Measurements from ENCODE around the gene MAPKAP1.

MAPKAP1 gene

DNA sequence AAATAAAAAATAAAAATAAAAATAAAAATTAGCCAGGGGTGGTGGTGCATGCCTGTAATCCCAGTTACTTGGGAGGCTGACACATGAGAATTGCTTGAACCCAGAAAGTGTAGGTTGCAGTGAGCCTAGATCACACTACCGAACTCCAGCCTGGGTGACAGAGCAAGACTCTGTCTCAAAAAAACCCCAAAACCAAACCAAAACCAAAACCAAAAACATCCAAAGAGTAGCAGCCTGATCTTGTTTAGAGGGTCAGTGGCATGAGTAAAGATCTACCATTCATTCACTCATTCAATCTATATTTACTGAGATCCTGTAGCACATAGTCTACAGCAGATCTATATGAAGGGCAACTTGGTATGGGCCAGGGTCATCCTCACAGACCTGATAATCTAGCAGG is 202.4 kb downstream of the MAPKAP1 start:
- Histone ChIP-seq H3K9ac (ENCODE audit: low read length) (no peak overlapping the region), H3K4me3 (ENCODE audit: insufficient read depth, low read length, poor library complexity, severe bottlenecking) (no peak overlapping the region), H3K9me2 (replicated peaks; ENCODE audit: insufficient read depth, low read length) (no peaks in the 10 kb centered on the region), H3K79me2 (ENCODE audit: insufficient read depth, low read length) (no peaks in the 10 kb centered on the region), H3K27ac (ENCODE audit: low read depth, low read length) (no peak overlapping the region), H3K27me3 (ENCODE audit: low read length) (no peaks in the 10 kb centered on the region), H3K4me2 (ENCODE audit: low read depth, low read length, poor library complexity, severe bottlenecking) (no peak overlapping the region), H3K36me3 (ENCODE audit: low read length) (no peaks in the 10 kb centered on the region), H3K9me3 (ENCODE audit: insufficient read depth, low read length) (no peaks in the 10 kb centered on the region), H3F3A (ENCODE audit: insufficient read depth) (no peaks in the 10 kb centered on the region), H4K20me1 (ENCODE audit: low read depth, low read length) (no peaks in the 10 kb centered on the region), H2AFZ (ENCODE audit: low read depth, low read length, severe bottlenecking) (no peak overlapping the region)
- TF ChIP-seq, protein P1, sequence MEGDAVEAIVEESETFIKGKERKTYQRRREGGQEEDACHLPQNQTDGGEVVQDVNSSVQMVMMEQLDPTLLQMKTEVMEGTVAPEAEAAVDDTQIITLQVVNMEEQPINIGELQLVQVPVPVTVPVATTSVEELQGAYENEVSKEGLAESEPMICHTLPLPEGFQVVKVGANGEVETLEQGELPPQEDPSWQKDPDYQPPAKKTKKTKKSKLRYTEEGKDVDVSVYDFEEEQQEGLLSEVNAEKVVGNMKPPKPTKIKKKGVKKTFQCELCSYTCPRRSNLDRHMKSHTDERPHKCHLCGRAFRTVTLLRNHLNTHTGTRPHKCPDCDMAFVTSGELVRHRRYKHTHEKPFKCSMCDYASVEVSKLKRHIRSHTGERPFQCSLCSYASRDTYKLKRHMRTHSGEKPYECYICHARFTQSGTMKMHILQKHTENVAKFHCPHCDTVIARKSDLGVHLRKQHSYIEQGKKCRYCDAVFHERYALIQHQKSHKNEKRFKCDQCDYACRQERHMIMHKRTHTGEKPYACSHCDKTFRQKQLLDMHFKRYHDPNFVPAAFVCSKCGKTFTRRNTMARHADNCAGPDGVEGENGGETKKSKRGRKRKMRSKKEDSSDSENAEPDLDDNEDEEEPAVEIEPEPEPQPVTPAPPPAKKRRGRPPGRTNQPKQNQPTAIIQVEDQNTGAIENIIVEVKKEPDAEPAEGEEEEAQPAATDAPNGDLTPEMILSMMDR (IDR thresholded peaks at IDR 0.05; ENCODE audit: insufficient read depth, low read length, poor library complexity, severe bottlenecking) = no peak
- no peak for TF ChIP-seq EZH2phosphoT487 (conservative IDR thresholded peaks at IDR 0.05; ENCODE audit: low read length)

DNA sequence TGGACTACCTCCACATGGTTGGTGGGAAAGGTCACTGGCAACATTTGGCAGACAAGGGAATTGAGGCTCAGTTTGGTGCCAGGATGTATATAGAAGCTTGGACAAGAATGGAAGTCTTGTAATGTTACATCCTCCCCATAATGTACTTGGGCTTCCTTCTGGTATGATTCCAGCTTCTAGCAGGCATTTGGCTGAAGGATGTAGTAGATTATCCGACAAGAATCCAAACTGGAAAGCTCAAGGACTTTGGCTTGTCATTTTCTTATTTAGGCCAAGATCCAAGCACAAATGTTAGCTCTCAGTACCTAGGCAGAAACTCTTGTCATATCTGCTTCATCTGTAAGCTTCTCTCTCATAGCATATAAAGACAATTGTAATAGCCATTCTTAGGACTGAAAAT is 209.1 kb downstream of the MAPKAP1 start:
- TF ChIP-seq EZH2phosphoT487 (conservative IDR thresholded peaks at IDR 0.05; ENCODE audit: low read length) = no peak
- TF ChIP-seq, protein P1 (IDR thresholded peaks at IDR 0.05; ENCODE audit: insufficient read depth, low read length, poor library complexity, severe bottlenecking) = no peak
- Histone ChIP-seq H3K27me3 (ENCODE audit: low read length) (no peaks in the 10 kb centered on the region), H4K20me1 (ENCODE audit: low read depth, low read length) (no peaks in the 10 kb centered on the region), H3K27ac (ENCODE audit: low read depth, low read length) (no peak overlapping the region), H3K9me2 (replicated peaks; ENCODE audit: insufficient read depth, low read length) (no peaks in the 10 kb centered on the region), H2AFZ (ENCODE audit: low read depth, low read length, severe bottlenecking) (no peak overlapping the region), H3K79me2 (ENCODE audit: insufficient read depth, low read length) (no peaks in the 10 kb centered on the region), H3K36me3 (ENCODE audit: low read length) (no peaks in the 10 kb centered on the region), H3K4me3 (ENCODE audit: insufficient read depth, low read length, poor library complexity, severe bottlenecking) (no peak overlapping the region), H3K9me3 (ENCODE audit: insufficient read depth, low read length) (no peaks in the 10 kb centered on the region), H3K9ac (ENCODE audit: low read length) (no peak overlapping the region), H3F3A (ENCODE audit: insufficient read depth) (no peaks in the 10 kb centered on the region), H3K4me2 (ENCODE audit: low read depth, low read length, poor library complexity, severe bottlenecking) (no peak overlapping the region)

DNA sequence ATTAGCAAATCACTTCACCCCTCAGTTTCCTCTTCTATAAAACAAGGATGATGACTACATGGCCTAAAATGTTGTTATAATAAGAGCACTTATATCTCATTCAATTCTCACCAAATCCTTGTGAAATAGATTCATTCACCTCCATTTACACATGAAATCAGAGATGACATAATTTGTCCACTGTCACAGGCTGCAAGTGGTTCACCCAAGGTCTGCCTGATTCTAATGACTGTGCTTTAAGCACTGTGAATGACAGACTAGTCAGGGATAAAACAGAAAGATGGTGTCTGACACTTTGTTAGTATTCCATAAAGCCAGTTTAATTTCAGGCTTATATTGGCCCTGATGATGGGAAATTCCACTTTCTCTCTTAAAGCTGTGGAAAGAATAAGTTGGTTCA is 209.5 kb downstream of the MAPKAP1 start:
- Histone ChIP-seq H2AFZ (ENCODE audit: low read depth, low read length, severe bottlenecking) (no peak overlapping the region), H3K9me2 (replicated peaks; ENCODE audit: insufficient read depth, low read length) (no peaks in the 10 kb centered on the region), H3K9ac (ENCODE audit: low read length) (no peak overlapping the region), H3K27me3 (ENCODE audit: low read length) (no peaks in the 10 kb centered on the region), H3K4me2 (ENCODE audit: low read depth, low read length, poor library complexity, severe bottlenecking) (no peak overlapping the region), H4K20me1 (ENCODE audit: low read depth, low read length) (no peaks in the 10 kb centered on the region), H3K27ac (ENCODE audit: low read depth, low read length) (no peak overlapping the region), H3K4me3 (ENCODE audit: insufficient read depth, low read length, poor library complexity, severe bottlenecking) (no peak overlapping the region), H3K79me2 (ENCODE audit: insufficient read depth, low read length) (no peaks in the 10 kb centered on the region), H3K36me3 (ENCODE audit: low read length) (no peaks in the 10 kb centered on the region), H3K9me3 (ENCODE audit: insufficient read depth, low read length) (no peaks in the 10 kb centered on the region), H3F3A (ENCODE audit: insufficient read depth) (no peaks in the 10 kb centered on the region)
- TF ChIP-seq EZH2phosphoT487 (conservative IDR thresholded peaks at IDR 0.05; ENCODE audit: low read length) = no peak
- TF ChIP-seq, protein P1 (IDR thresholded peaks at IDR 0.05; ENCODE audit: insufficient read depth, low read length, poor library complexity, severe bottlenecking) = no peak
